ENCODE data around the gene LDLRAD2.
"Not testable (repeated sequence)": the region's sequence is repeated elsewhere in the genome, so short reads cannot be mapped to it uniquely, and the experiment has no call there.

LDLRAD2 gene

DNA sequence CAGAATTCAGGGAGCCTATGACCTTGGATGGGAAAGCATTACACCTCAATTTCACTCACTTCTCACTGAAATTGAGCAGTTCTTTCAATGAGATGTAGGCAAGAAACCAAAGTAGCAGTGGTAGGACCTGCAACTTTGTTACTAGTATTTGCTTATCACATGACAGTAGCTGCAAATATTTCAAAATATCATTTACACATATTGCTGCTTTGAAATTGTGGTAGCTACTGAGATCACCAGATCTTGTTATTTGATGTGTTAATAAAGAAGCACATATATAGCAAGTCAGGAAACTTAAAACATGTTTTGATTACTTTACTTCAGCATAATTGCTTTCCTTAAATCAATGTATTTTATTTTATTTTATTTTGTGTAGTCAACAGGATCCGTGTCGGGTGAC, 12.9 kb downstream of the LDLRAD2 start:
- DNase-seq = no peak

DNA sequence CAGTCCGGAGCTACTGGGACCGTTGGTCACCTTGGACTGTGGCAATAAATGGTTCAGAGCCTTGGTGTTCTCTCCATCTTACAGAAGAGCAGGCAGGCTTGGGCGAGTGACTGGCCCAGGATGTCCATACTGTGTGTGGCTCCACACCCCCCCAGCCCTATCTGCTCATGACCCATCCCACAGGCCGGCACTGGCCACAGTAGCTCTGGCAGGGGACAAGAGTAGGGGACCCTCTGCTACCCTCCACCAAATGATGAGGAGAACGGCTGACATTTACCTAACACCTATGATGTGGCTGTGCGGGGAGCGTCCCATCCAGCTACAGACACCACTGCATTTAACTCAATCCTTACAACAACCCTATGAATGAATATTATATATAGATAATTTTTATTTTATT, 13.3 kb downstream of the LDLRAD2 start:
- no peak for DNase-seq

GRCh38 chr1:21826694-21827093, 14.6 kb downstream of the LDLRAD2 start:
- not testable (repeated sequence) for DNase-seq

DNA sequence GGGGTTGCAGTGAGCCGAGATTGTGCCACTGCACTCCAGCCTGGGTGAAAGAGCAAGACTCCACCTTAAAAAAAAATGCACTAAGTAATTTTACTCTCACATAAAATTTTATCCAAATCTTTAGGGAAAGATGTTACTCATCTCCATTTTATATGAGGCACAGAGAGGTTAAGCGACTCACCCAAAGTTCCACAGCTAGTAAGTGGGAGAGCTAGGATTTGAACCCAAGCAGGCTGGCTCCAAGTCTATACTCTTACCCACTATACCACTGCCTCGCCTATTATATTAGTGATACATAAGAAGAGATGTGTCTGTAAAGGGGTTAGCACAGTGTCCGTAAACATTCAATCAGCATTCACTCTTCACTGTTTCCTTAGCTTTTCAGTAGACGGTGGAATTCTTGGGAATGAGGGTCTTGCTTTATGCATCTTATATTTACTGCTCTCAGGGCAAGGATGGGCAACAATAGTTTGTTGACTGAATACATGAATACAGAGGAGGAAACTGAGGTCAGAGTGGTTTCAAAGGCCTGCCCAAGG, 15.1 kb downstream of the LDLRAD2 start:
- DNase-seq = peak; percentile 16

DNA sequence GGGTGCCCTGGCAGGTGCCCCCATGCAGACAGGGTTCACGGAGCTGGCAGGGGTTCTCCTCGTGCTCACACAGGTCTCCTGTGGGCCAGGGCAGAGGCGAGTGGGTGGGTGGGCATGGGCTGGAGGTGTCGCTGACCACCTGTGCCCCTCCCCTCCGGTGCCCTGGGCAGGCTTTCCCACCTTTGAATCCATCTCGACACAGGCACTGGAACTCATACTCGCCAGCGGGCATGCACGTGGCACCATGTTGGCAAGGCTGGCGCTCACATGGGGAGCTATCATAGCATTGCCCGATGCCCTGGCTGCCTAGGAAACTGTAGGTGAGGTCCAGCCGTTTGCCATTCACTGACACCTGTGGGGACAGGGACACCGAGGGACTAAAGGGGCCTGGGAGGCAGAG, 16.0 kb downstream of the LDLRAD2 start:
- peak; percentile 26 for DNase-seq

- peak; percentile 29 for DNase-seq
Observed at GRCh38 chr1:21828506-21829210, 16.6 kb downstream of the LDLRAD2 start.

GRCh38 chr1:21829294-21829693, 17.2 kb downstream of the LDLRAD2 start:
- peak; percentile 23 for DNase-seq

GRCh38 chr1:21830792-21831453, 18.9 kb downstream of the LDLRAD2 start:
- DNase-seq = no peak

GRCh38 chr1:21831454-21831970, 19.4 kb downstream of the LDLRAD2 start:
- DNase-seq = no peak

GRCh38 chr1:21833392-21833976, 21.4 kb downstream of the LDLRAD2 start:
- DNase-seq = no peak

DNA sequence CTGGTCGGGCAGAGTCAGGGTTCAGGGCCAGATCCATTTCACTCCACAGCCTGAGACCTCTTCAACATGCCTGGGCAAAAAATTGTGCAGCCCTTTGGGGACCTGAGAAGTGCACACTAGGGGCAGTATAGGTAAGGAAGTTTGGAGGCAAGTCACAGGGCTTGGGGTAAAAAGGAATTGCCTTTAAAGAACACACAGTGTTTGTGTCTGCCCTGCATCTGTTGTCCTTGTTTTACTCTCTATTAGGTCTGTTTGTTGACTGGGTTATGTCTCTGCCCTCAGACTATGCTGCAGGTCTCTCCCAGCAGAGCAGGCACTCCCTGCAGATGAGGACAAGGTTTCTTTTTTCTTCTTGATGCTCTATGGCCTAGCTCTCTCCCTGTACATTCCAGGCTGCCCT, 22.0 kb downstream of the LDLRAD2 start:
- no peak for DNase-seq

DNA sequence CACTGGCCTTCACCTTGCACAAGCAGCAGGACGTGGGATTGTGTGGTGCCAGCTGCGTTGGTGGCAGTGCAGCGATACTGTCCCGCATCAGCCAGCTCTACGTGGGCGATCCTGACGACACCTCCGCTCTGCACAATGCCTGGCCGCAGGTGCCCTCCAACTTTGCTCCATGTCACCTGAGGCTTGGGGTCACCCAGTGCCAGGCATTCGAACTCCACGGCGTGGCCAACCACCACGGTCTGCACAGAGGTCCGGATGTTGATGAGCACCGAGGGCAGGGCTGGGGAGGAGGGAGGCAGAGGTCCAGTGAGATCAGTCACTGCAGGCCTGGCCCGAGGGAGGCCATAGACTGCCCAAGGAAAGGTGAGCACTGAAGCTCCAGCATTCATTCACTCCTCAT, 22.6 kb downstream of the LDLRAD2 start:
- DNase-seq = no peak

DNA sequence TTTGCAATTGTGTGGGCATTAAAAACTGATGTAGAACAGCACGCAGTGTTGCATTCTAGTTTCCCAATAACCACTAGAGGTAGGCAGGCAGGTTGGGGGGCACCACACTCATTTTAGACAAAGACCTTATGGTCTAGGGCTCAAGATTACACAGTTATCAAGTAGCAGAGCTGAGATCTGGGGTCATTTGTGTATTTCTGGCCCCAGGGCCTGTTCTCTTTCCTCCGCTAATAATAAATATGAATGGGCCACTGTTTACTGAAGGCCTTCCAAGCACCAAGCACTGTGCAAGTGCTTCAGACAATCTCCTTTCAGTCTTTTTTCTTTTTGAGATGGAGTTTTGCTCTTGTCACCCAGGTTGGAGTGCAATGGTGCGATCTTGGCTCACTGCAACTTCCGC, 23.9 kb downstream of the LDLRAD2 start:
- no peak for DNase-seq

- DNase-seq = no peak
Observed at GRCh38 chr1:21836729-21837128, 24.7 kb downstream of the LDLRAD2 start.

- no peak for DNase-seq
Observed at GRCh38 chr1:21837476-21837875, 25.4 kb downstream of the LDLRAD2 start.

DNA sequence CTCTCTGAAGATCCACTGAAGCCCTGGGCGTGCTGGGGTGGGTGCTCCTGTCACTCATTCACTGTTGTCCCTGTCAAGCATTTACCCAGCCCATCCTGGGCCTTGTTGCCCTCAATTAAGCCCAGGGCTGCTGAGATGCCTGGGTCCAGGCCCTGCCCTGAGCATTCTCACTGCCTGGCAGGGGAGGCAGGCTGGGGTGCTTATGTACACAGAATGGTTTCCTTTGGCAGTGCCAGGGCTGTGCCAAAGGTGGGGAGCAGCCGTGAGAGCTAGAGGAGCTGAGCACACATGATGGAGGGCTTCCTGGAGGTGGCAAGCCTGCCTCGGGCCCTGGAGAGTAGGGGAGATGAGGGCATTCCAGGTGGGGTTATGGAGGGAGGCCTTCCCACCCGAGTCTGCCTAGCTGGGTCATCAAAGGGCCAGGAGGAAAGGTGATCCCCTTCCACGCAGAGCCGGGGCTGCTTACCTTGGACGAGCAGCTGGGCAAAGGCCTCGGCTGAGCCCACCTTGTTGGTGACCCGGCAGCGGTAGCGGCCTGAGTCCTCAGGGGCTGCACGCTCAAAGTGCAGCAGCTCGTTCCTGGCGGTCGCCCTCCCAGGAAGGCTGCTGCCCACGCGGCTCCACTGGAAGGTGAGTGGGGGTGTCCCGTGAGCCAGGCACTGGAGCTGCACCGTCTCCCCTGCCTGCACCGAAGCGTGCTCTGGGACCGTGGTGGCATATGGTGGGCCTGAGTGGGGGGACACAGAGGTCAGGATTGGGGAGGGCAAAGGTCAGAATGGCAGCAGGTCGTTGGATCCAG, 26.5 kb downstream of the LDLRAD2 start:
- no peak for DNase-seq

DNA sequence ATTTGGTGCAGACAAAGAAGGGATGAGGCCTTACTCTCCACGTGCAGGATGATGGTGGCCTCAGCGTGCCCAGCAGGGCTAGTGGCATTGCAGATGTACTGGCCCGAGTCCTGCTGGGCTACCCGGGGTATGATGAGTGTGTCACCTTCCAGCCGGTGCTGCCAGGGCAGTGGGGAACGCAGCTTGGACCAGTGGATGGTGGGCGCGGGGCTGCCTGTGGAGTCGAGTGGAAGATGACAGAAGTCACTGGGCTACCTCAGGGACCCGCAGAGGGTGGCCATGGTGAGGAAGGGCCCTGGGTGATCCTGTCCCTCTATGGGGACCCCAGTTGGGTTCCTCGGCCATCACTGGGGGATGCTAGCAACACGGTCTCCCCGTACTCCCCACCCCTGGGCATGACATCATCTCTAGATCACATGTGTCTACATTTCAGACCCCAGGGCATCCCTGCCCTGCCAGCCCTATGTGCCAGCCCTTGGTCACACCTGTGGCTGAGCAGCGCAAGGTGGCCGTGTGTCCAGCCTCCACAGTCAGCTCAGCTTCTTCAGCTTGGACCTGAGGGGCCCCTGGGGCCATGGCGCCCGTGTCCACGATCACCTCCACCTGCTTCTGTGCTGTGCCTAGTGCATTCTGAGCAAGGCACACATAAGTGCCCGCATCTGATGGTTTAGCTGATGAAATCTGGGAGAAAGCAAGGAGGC, 27.4 kb downstream of the LDLRAD2 start:
- no peak for DNase-seq

GRCh38 chr1:21840981-21841380, 28.9 kb downstream of the LDLRAD2 start:
- DNase-seq = no peak

DNA sequence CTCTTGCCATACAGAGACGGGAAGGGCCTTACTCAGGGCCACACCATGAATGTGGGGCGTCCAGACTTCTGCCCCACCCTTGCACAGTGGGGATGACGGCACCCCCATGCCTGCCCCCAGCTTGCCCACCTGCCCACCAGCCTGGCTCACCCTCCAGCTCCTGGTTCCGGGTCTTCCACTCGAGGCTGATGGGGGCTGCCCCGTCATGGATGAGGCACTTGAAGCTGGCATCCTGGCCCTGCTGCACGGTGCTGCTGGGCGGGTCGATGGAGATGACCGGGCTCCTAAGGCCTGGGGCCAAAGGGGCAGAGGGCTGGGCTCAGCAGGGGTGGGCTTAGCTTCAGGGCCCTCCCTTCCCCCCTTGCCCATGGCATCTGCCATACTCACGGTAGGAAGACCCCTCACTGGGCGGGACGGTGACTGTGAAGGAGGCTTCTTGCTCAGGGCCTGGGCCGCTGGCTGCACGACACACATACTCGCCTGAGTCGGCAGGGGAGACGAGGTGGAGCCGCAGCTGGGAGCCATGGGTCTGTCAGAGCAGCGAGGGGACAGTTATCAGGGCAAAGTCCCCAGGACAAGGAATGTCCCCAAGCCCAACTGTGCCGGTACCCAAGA, 29.9 kb downstream of the LDLRAD2 start:
- DNase-seq = no peak

DNA sequence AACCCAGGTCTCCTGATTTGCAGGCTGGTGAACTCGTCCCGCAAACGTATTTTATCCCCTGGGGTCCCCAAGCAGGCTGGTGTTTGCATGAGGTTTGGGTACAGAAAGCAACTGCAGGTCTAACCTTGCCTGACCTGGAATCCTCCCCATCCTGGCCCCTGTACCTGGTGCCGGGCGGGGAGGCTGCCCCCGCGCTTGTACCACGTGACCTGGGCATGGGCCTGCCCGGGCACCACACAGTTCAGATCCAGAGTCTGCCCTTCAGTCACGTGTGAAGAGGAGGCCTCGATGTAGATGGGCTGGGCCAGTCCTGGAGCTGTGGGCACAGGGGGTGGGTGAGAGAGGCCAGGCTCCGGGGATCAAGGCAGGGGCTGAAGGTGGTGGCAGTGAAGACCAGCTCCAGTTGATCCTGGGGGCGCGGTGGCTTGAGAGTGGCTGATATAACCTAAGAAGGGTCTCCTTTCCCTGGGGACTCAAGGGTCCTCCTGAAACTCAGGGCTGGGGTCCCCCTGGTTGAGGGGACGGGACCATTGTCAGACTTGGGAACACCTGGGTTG, 30.6 kb downstream of the LDLRAD2 start:
- DNase-seq = no peak

DNA sequence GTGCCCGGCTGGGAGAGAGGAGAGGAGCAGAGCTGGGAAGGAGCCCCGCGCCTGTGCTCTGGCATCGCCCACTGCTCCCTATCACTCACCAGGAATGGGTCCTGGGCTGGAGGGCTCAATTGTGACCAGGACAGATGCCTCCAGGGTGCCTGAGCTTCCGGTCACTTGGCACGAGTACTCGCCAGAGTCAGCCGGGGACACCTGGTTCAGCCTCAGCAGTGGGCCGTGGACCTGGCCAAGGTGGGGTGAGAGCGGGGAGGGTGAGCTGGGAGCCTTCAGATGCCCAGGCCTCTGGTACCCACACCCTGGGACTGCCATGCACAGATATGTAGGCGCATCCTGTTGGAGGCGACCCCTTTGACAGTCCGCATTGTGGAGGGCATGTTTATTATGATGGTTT, 31.1 kb downstream of the LDLRAD2 start:
- no peak for DNase-seq

GRCh38 chr1:21843996-21844395, 31.9 kb downstream of the LDLRAD2 start:
- DNase-seq = no peak
